ENCODE results near the gene SYCE3. TPM values are rescaled to one million over a fixed set of nuclear protein-coding genes. Genes with fewer than 3 reads are reported as not detected.

SYCE3 gene
- total RNA-seq, 2 experiments from 2014 or later = not detected

- Histone ChIP-seq H2AFZ (ENCODE audit: low read length) (peak within 1 kb of the TSS; percentile 34; the same call in 1 of the 2 replicates), H3K36me3 (ENCODE audit: insufficient read depth, low read length) (no peaks in the 10 kb centered on the region), H3K4me2 (ENCODE audit: low read length) (peak within 1 kb of the TSS; percentile 51), H3K79me2 (ENCODE audit: insufficient read depth, low read depth, low read length) (no peaks in the 10 kb centered on the region), H3K9me2 (ENCODE audit: insufficient read depth, low read length) (no peaks in the 10 kb centered on the region), H3K27ac (ENCODE audit: low read depth, low read length, poor library complexity, severe bottlenecking) (no peak within 1 kb of the TSS), H4K20me1 (ENCODE audit: insufficient read depth, low read length) (no peaks in the 10 kb centered on the region), H3K4me1 (ENCODE audit: insufficient read depth, low read length, poor library complexity, severe bottlenecking) (peaks cover 45% of the 10 kb centered on the region), H3K4me3 (ENCODE audit: low read depth, low read length, poor library complexity, severe bottlenecking) (no peak within 1 kb of the TSS), H3K9me3 (ENCODE audit: low read length) (no peaks in the 10 kb centered on the region)
- CTCF ChIA-PET (ENCODE audit: unreplicated experiment) = interaction anchor here (0.6 kb wide), 1 partner anchor 21 kb away, joined by 5 read pairs; no protein-coding TSS in a partner anchor
- no TSS peak for BruUV-seq (replicated peaks)
- TF ChIP-seq CTCF (conservative IDR thresholded peaks at IDR 0.05; ENCODE audit: low read length) (0 out of 2 replicates have a peak, but pooled peaks have one; percentile 19), EZH2phosphoT487 (IDR thresholded peaks at IDR 0.05; ENCODE audit: borderline replicate concordance, low read depth, low read length) (no peak)
- POLR2A ChIA-PET = interaction anchor here (0.6 to 0.7 kb wide), 3 partner anchors 11 to 52 kb away, joined by 3 to 4 read pairs (median 4); no protein-coding TSS in a partner anchor
- intact Hi-C loops (cut with micrococcal nuclease; ENCODE audit: unreplicated experiment) = loop anchor here (2.0 kb wide), 1 partner anchor 37 kb away; the partner anchor contains the start of gene CHKB
- no peak for DNase-seq (ENCODE audit: low spot score)
These were observed 17.0 kb downstream of the SYCE3 start, which contains the start of gene KLHDC7B for GRCh38 chr22:50545522-50546325. Gene KLHDC7B, plus strand, starts transcription at chr22:50545899. Its CDS starts 345 bp downstream, at chr22:50546244.

GRCh38 chr22:50544746-50545253, 17.9 kb downstream of the SYCE3 start:
- Histone ChIP-seq H3K4me1 (ENCODE audit: insufficient read depth, low read length, poor library complexity, severe bottlenecking) (peaks cover 54% of the 10 kb centered on the region), H3K36me3 (ENCODE audit: insufficient read depth, low read length) (no peaks in the 10 kb centered on the region), H3K27ac (ENCODE audit: low read depth, low read length, poor library complexity, severe bottlenecking) (no peak overlapping the region), H3K79me2 (ENCODE audit: insufficient read depth, low read depth, low read length) (no peaks in the 10 kb centered on the region), H3K4me3 (ENCODE audit: low read depth, low read length, poor library complexity, severe bottlenecking) (no peak overlapping the region), H3K9me3 (ENCODE audit: low read length) (no peaks in the 10 kb centered on the region), H3K4me2 (ENCODE audit: low read length) (peak overlapping the region; percentile 51), H3K9me2 (ENCODE audit: insufficient read depth, low read length) (no peaks in the 10 kb centered on the region), H4K20me1 (ENCODE audit: insufficient read depth, low read length) (no peaks in the 10 kb centered on the region), H2AFZ (ENCODE audit: low read length) (peak overlapping the region; percentile 34; the same call in 1 of the 2 replicates)
- intact Hi-C loops (cut with micrococcal nuclease; ENCODE audit: unreplicated experiment) = loop anchor here (1.0 to 2.0 kb wide), 2 partner anchors 38 to 147 kb away; partner anchors contain the start of gene CHKB
- BruUV-seq (replicated peaks) = no TSS peak
- TF ChIP-seq CTCF (conservative IDR thresholded peaks at IDR 0.05; ENCODE audit: low read length) (no peak), EZH2phosphoT487 (IDR thresholded peaks at IDR 0.05; ENCODE audit: borderline replicate concordance, low read depth, low read length) (no peak)
- ChIA-PET POLR2A (no interaction called here), CTCF (ENCODE audit: unreplicated experiment) (no interaction called here)
- peak; percentile 56 for DNase-seq (ENCODE audit: low spot score)

All from OCI-LY7 (cell line).